Amniotic epithelial cell (primary cell): Measurements from ENCODE around the gene RUNX3.

ENCODE experiments used
- DNase-seq: peaks from one replicate; pipeline ENCODE4 v3.0.0-alpha.2; 2010; ENCODE audit warnings: low read depth

RUNX3 gene

GRCh38 chr1:24928689-24929397 lies 1.2 kb downstream of the RUNX3 start:
- DNase-seq: no peak

DNA sequence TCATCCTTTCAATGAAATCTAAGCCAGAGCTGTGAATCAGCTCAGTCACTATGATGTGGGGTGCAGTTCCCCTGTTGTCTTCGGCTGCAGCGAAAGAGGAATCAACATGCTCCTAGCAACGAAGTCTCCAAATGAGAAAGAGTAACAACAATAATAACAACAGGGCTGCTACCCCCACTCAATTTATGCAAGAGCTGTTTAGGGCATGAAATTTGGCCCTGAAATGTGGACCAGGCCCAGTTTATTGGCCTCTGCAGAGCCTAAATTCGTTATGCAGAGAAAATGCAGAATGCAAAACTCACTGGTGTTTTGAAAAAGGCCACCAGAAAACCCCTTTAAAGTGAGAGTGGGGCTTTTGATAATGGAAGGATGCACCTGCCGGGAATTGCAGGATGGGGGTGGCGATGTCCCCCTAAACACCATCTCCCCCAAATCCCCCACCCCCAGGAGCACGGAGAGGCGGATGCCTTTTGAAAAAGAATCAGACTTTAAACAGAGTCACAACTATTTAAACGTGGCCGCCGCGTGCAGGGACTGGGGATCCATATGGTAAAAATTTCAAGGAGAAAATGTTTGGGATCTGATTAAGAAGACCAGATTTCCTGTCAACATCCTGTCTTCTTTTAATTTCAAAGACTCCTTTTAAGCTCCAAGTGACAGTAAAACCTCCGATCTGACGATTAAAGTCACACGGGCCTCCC lies 1.9 kb downstream of the RUNX3 start:
- DNase-seq: no peak

DNA sequence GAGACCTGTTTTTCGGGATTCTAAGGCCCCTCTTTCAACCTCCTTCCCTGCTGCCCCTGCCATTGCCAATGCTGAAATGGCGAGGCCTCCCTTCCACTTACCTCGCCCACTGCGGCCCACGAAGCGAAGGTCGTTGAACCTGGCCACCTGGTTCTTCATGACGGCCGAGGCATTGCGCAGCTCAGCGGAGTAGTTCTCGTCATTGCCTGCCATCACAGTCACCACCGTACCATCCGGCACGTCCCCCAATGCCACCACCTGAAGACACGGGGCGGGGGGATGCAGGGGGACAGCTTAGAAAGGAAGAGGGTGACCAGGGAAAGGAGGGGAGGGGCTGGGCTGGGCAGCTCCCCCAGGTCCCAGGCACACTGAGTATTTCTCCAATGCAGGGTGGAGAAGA lies 2.6 kb downstream of the RUNX3 start:
- no peak for DNase-seq

- no peak for DNase-seq
These were observed 3.4 kb downstream of the RUNX3 start for GRCh38 chr1:24926563-24927249.

GRCh38 chr1:24925963-24926362 lies 4.1 kb downstream of the RUNX3 start:
- DNase-seq: no peak

DNA sequence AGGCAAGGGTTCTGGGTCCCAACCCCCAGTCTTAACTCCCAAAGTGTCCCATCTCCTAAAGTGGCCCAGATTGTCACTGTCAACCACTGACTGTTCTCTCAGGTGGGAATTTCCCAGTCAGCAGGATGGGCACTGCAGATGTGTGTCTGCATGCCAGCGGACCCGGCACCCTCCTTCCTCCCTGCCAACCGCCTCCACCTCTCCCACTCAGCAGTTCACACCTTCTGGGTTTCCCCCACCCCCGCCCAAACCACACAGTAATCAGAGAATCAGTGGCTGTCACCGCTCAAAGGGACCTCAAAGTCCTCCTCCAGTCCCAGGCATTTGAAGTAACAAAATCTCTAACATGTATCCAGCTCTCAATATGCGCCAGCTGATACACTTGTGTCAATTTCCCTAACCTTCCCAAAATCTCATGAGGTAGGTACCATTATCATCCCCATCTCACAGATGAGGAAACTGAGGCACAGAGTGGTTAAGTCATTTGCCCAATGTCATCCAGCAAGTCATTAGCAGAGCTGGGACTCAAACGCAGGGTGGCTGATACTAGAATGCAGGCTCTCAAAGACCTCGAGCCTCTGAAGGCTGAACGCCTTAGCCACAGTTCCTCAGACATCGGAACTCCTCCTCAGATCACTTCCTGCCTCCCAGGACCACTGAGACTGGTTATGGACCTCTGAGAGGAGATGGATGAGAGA lies 4.8 kb downstream of the RUNX3 start:
- no peak for DNase-seq

DNA sequence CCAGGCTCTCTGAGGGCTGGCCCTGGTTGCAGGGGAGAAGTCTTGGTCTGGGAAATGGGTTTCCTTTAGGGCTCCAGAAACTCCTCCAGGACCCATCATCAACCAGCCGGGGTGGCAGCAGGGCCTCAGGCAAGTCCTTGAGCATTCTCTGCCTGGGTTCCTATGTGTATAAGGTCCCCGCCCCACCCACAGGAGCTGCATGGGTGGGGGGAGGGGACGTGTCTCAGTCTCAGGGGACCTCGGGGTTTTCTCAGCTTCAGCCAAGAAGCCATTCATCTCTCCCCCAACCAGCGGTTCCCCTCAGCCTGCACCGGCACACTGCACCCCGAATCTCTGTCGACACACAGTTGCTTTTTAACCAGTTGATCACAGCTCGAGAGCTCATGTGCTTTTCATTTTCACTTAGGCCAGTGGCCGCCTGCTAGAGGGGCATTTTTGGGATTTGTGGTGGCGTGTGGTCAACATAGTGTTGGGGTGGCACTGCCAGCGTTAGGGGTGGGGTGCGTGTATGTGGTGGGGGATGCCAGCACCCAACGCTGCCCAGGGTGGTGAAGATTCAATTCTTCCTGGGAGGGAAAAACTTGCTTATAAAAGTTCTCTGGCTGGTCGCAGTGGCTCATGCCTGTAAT lies 6.5 kb downstream of the RUNX3 start:
- DNase-seq: no peak

- DNase-seq: no peak
These were observed 8.0 kb downstream of the RUNX3 start for GRCh38 chr1:24921938-24922662.

GRCh38 chr1:24921412-24921811 lies 8.7 kb downstream of the RUNX3 start:
- DNase-seq: no peak

GRCh38 chr1:24920533-24920925 lies 9.5 kb downstream of the RUNX3 start:
- DNase-seq: no peak

GRCh38 chr1:24919791-24920532 lies 10.1 kb downstream of the RUNX3 start:
- no peak for DNase-seq

- DNase-seq: no peak
These were observed 11.0 kb downstream of the RUNX3 start for GRCh38 chr1:24918995-24919605.

GRCh38 chr1:24918370-24918769 lies 11.7 kb downstream of the RUNX3 start:
- DNase-seq: no peak

DNA sequence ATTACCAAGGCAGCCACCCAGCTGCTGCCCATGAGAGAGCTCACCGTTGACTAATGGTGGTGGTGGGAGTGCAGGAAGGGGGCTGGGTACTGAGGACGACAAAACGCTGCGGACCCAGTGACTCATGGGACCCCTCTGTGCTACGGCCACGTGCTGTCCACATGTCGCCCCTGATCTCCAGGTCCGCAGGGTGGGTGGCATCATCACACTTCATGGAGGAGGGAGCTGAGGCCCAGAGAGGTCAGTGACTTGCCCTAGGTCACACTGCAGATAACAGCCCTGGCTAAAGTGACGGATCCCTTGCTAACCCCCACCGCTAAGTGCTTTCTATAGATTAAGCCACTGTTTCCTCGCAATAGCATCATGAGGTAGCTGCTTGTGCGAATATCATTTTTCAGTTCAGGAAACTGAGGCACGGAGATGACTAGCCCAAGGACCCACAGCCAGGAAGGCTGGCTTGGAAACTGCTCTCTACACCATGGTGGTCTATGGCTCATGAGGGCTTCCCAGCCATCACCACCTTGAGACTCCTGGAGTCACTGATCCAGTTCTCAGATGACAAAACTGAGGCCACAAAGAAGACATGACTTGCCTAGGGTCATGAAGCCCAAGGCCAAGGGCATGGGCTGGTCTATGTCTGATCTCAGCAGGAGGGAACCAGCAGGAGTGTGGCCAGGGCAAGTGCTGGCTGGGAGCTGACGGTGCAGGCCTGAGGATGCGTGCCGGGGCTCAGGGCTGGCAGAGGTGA lies 12.6 kb downstream of the RUNX3 start:
- DNase-seq: no peak

- no peak for DNase-seq
These were observed 14.1 kb downstream of the RUNX3 start for GRCh38 chr1:24915816-24916602.

DNA sequence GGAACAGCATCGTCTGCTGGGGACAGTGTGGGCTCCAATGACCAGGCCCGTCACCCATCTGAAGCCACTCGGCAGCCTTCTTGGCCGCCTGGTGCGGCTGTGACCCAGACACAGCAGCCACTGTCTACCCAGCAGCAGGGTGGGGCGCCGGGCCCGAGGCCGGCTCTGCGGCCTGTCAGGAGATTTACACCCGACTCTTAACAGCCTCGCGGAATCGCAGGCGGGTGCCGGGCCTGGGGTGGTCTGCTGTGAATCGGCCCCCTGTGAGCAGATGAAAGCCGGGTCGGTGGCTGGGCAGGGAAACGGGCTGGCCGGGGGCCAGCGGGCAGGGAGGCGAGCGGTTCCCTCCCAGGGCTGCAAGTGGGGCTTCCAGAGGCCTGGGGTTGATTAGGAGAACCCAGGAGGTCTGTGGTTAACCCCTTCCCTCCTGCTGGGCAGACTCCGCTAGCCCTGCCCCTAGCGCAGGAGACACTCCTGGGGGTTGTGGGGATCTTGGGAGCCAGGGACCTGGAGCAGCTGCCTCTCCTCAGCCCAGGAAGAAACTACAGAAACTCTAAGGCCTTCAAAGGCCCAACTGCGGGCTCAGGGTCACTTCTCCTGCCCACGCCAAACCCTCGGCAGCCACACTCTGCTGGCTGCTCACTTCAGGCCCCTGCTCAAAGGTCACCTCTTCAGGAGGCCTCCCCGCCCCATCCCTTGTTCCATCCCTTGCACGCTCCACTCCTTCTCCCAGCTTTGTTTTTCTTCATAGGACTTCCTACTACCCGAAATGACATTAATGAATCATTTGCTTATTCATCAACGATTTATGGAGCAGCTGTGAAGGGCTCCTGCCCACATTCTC lies 15.6 kb downstream of the RUNX3 start:
- peak; percentile 77 for DNase-seq

- no peak for DNase-seq
These were observed 16.4 kb downstream of the RUNX3 start for GRCh38 chr1:24913616-24914225.

- no peak for DNase-seq
These were observed 16.8 kb downstream of the RUNX3 start for GRCh38 chr1:24913274-24913604.
